Measurements from ENCODE around the gene TULP4.
"Not testable (repeated sequence)": the region's sequence is repeated elsewhere in the genome, so short reads cannot be mapped to it uniquely, and the experiment has no call there.

TULP4 gene

GRCh38 chr6:158398252-158399024, 86.2 kb downstream of the TULP4 start:
- FAIRE-seq: no peak

GRCh38 chr6:158399040-158399700, 86.9 kb downstream of the TULP4 start:
- no peak for FAIRE-seq

- FAIRE-seq: no peak
Measured at GRCh38 chr6:158402184-158402583, 89.9 kb downstream of the TULP4 start.

- not testable (repeated sequence) for FAIRE-seq
Measured at GRCh38 chr6:158405321-158405831, 93.1 kb downstream of the TULP4 start.

GRCh38 chr6:158405933-158406332, 93.7 kb downstream of the TULP4 start:
- no peak for FAIRE-seq

- no peak for FAIRE-seq
Measured at GRCh38 chr6:158406736-158407135, 94.5 kb downstream of the TULP4 start.

GRCh38 chr6:158408013-158408412, 95.7 kb downstream of the TULP4 start:
- no peak for FAIRE-seq

GRCh38 chr6:158408552-158409130, 96.4 kb downstream of the TULP4 start:
- no peak for FAIRE-seq

- FAIRE-seq: no peak
Measured at GRCh38 chr6:158409451-158409850, 97.2 kb downstream of the TULP4 start.

- FAIRE-seq: no peak
Measured at GRCh38 chr6:158410784-158411183, 98.5 kb downstream of the TULP4 start.

- no peak for FAIRE-seq
Measured at GRCh38 chr6:158411998-158412397, 99.7 kb downstream of the TULP4 start.

GRCh38 chr6:158413028-158413427, 100.8 kb downstream of the TULP4 start:
- no peak for FAIRE-seq

GRCh38 chr6:158413814-158414565, 101.7 kb downstream of the TULP4 start:
- FAIRE-seq: no peak

GRCh38 chr6:158414851-158415262, 102.6 kb downstream of the TULP4 start:
- FAIRE-seq: no peak

- FAIRE-seq: no peak
Measured at GRCh38 chr6:158415666-158416065, 103.4 kb downstream of the TULP4 start.

GRCh38 chr6:158416883-158417759, 104.9 kb downstream of the TULP4 start:
- no peak for FAIRE-seq

- no peak for FAIRE-seq
Measured at GRCh38 chr6:158417760-158418098, 105.5 kb downstream of the TULP4 start.

- no peak for FAIRE-seq
Measured at GRCh38 chr6:158418501-158418900, 106.2 kb downstream of the TULP4 start.

- no peak for FAIRE-seq
Measured at GRCh38 chr6:158419339-158419909, 107.2 kb downstream of the TULP4 start.

GRCh38 chr6:158421381-158421780, 109.1 kb downstream of the TULP4 start:
- FAIRE-seq: no peak

- FAIRE-seq: no peak
Measured at GRCh38 chr6:158422629-158423238, 110.5 kb downstream of the TULP4 start.

All from G401.6 (cell line).